Measurements from ENCODE around the gene INPP5A.

INPP5A gene

DNA sequence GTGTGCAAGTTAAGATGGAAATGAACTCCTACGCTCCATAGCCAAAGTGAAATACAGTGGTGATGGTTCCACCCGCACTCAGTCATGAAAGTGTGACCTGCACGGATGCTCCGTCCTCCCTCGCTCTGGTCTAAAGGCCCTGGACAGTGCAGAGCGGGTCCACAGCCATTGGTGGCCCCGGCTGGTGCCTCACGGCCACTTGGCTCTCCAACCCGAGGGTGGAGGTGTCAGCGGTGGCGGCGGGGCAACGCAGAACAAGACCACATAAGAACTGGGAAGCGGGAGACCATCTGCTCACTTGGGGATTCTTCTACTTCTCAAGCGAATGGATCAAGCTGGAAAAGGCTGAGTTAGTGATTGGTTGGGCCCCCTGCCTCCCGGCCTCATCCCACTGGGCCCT, 187.6 kb downstream of the INPP5A start:
- in situ Hi-C loops (cut with HindIII; ENCODE audit: low pct_ligation_motif_present, low sequenced_read_pairs) = no loop called here
- no peaks in the 10 kb centered on the region for H3K27me3 ChIP-seq (replicated peaks)

DNA sequence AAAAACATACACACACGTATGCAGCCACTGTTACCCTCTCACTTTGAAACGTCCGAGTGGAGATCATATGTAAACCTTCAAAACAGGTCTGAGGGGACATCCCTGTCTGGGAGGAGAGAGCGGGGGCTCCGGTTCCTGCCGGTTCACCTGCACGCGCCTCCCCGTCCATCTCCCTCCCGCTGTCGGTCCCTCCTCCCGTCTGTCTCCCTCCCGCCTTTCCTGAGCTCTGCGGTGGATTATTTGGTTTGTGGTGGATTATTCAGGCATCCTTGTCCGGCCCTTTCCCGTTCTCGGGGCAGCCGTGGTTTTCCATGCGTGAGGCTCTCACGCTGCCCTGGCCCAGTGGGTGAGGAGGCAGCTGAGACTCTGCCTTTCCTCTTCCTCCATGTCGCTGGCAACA, 188.6 kb downstream of the INPP5A start:
- no peak overlapping the region for H3K4me3 ChIP-seq (ENCODE audit: low read depth, low read length)
- TF ChIP-seq, protein P1, sequence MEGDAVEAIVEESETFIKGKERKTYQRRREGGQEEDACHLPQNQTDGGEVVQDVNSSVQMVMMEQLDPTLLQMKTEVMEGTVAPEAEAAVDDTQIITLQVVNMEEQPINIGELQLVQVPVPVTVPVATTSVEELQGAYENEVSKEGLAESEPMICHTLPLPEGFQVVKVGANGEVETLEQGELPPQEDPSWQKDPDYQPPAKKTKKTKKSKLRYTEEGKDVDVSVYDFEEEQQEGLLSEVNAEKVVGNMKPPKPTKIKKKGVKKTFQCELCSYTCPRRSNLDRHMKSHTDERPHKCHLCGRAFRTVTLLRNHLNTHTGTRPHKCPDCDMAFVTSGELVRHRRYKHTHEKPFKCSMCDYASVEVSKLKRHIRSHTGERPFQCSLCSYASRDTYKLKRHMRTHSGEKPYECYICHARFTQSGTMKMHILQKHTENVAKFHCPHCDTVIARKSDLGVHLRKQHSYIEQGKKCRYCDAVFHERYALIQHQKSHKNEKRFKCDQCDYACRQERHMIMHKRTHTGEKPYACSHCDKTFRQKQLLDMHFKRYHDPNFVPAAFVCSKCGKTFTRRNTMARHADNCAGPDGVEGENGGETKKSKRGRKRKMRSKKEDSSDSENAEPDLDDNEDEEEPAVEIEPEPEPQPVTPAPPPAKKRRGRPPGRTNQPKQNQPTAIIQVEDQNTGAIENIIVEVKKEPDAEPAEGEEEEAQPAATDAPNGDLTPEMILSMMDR (IDR thresholded peaks at IDR 0.05; ENCODE audit: low read depth, low read length, missing control alignments) = no peak
- in situ Hi-C loops (cut with HindIII; ENCODE audit: low pct_ligation_motif_present, low sequenced_read_pairs) = no loop called here
- no peaks in the 10 kb centered on the region for H3K36me3 ChIP-seq (replicated peaks)
- no peaks in the 10 kb centered on the region for H3K27me3 ChIP-seq (replicated peaks)
- H3K27ac ChIP-seq = no peak overlapping the region
- DNase-seq = no peak

More for the DNA sequence above, 187.6 kb downstream of the INPP5A start:
- no peak for DNase-seq
- TF ChIP-seq, protein P1 (IDR thresholded peaks at IDR 0.05; ENCODE audit: low read depth, low read length, missing control alignments) = no peak
- no peaks in the 10 kb centered on the region for H3K36me3 ChIP-seq (replicated peaks)
- no peak overlapping the region for H3K4me3 ChIP-seq (ENCODE audit: low read depth, low read length)
- H3K27ac ChIP-seq = no peak overlapping the region

DNA sequence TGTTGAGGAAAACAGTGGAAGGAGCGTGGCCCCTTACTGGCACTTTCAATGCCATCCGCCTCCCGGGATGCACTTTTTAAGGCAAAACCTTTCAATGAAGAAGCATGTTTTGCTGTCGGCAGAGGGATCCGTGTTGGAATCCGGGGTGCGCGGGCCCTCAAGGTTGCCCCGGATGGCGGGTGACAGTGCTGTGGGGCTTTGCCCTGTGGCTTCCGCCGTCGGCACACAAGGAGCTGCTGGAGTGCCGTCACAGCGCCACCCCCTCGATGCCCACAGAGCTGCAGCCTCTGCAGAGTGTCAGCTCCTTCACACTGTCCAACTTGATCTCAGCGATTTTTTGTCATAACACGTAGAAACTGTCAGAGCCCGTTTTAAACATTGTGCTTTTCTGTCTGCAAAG, 189.4 kb downstream of the INPP5A start:
- Histone ChIP-seq H3K27ac (no peak overlapping the region), H3K4me3 (ENCODE audit: low read depth, low read length) (no peak overlapping the region), H3K27me3 (replicated peaks) (no peaks in the 10 kb centered on the region), H3K36me3 (replicated peaks) (no peaks in the 10 kb centered on the region)
- TF ChIP-seq, protein P1 (IDR thresholded peaks at IDR 0.05; ENCODE audit: low read depth, low read length, missing control alignments) = no peak
- in situ Hi-C loops (cut with HindIII; ENCODE audit: low pct_ligation_motif_present, low sequenced_read_pairs) = no loop called here
- no peak for DNase-seq

DNA sequence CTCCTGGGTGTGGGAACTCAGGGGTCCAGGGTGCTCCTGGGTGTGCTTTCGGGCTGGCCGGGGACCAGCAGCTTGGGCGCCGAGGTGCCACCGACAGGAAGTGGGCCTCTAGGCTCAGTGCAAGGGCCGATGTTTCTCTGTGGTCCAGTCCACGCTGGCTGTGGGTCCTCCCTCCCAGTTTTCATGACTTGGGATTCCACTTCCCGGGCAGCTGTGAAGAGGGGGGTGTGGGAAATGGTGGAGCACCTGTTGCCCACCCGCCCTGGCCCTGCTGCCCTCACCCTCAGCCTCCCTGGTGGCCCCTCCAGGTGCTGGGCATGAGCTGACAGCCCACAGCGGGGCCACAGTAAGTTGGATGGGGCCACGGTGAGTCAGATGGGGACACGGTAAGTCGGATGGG, 189.8 kb downstream of the INPP5A start:
- no peak overlapping the region for H3K27ac ChIP-seq
- no peak for DNase-seq
- in situ Hi-C loops (cut with HindIII; ENCODE audit: low pct_ligation_motif_present, low sequenced_read_pairs) = no loop called here
- H3K4me3 ChIP-seq (ENCODE audit: low read depth, low read length) = no peak overlapping the region
- TF ChIP-seq, protein P1 (IDR thresholded peaks at IDR 0.05; ENCODE audit: low read depth, low read length, missing control alignments) = no peak
- no peaks in the 10 kb centered on the region for H3K27me3 ChIP-seq (replicated peaks)
- no peaks in the 10 kb centered on the region for H3K36me3 ChIP-seq (replicated peaks)

DNA sequence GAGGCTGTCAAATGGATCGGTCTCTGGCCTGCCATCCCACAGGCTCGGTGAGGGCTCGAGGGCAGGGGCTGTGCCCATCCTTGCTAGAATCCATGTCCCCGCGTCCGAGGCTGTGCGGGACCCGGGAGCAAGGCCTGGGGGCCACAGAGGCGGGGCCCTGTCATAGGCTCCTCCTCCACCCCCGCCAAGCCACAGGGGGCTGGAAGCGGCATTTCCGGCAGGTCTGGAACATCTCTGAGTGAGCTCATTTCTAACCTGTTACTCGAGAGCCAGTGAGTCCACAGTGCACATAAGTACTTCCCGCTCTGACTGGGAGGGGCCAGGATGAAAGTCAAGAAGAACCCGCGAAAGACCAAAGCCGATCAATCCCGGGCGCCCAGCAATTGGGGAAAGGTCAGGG, 190.7 kb downstream of the INPP5A start:
- H3K27ac ChIP-seq = no peak overlapping the region
- in situ Hi-C loops (cut with HindIII; ENCODE audit: low pct_ligation_motif_present, low sequenced_read_pairs) = no loop called here
- TF ChIP-seq, protein P1 (IDR thresholded peaks at IDR 0.05; ENCODE audit: low read depth, low read length, missing control alignments) = no peak
- H3K27me3 ChIP-seq (replicated peaks) = no peaks in the 10 kb centered on the region
- H3K4me3 ChIP-seq (ENCODE audit: low read depth, low read length) = no peak overlapping the region
- H3K36me3 ChIP-seq (replicated peaks) = no peaks in the 10 kb centered on the region
- no peak for DNase-seq

DNA sequence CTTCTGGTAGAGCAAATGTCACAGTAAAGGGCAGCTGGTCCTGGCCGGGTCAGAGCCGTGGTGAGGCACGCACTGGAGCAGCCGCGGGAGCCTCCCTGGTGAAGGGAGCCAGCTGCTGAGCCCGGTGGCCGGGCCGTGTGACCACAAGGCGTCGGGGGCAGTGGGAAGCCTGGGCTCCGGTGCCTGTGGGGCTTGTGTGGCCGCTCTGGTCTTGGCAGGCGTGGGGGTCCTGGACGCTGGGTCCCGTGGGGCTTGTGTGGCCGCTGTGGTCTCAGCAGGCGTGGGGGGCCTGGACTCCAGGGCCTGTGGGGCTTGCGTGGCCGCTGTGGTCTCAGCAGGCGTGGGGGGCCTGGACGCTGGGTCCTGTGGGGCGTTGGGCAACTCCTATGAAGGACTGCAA, 191.2 kb downstream of the INPP5A start:
- Histone ChIP-seq H3K27me3 (replicated peaks) (no peaks in the 10 kb centered on the region), H3K27ac (no peak overlapping the region), H3K36me3 (replicated peaks) (no peaks in the 10 kb centered on the region), H3K4me3 (ENCODE audit: low read depth, low read length) (no peak overlapping the region)
- in situ Hi-C loops (cut with HindIII; ENCODE audit: low pct_ligation_motif_present, low sequenced_read_pairs) = no loop called here
- no peak for DNase-seq
- TF ChIP-seq, protein P1 (IDR thresholded peaks at IDR 0.05; ENCODE audit: low read depth, low read length, missing control alignments) = no peak
